Kidney glomerular epithelial cell (primary cell): ENCODE measurements around the gene NOTCH3.

ENCODE experiments used
- DNase-seq: peaks from one replicate; lab custom pipeline; 2025; lab: John Stamatoyannopoulos, UW

The NOTCH3 gene

DNA sequence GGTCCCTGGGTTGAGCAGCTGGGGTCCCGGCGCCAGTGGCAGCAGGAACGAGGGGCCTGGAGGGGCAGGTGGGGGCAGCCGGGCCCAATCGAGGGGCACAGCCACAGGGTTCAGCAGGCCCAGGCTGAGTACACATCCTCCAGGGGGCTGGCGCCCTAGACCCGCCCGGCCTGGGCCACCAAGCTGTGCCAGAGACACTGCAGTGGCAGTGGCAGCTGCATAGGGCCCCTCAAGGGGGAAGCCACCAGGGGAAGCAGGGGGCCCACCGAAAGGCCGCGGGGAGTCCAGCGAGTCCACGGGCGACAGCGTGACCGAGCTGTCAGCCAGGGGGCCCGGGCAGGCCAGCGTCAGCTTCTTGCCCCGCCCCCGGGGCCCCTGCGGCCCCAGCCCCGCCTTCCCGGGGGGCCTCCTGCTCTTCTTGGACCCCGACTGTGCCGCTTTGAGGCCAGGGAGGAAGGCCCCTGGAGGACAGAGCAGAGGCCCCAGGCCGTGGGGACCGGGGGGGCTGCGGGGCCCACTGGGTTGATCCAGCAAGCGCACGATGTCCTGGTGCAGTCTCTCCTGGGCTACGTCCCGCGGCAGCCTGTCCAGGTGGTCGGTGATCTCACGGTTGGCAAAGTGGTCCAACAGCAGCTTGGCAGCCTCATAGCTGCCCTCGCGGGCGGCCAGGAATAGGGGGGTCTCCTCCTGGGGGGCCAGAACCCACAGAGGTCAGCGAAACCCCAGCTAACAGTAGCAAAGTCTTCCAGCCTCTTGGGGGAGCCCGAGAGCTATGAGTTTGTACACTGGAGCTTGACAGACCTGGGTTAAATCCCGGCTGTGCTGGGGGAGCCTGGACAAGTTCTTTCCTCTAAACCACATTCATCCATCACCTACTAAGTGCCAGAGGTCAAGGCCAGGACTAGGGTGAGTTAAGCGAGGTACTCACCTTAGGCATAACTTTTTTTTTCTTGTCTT is 39.5 kb downstream of the NOTCH3 start:
- no peak for DNase-seq

DNA sequence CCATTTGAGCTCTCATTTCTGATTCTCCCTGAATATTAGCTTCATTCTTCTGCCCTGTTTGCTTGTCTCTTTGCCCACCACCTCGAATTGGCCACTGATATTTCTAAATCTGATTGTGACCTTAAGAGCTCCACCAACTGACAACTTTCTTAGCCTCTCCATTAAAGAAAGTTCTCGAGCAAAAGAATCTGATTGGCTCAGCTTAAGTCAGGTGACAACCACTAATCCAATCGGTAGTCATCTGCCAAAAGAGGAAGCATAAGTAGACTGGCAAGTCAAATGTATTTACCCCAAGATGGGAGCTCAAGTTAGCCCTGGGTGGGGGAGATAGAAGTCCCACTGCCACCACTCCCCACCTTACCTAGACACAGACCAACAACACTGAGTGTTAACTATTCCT is 41.5 kb downstream of the NOTCH3 start:
- no peak for DNase-seq

DNA sequence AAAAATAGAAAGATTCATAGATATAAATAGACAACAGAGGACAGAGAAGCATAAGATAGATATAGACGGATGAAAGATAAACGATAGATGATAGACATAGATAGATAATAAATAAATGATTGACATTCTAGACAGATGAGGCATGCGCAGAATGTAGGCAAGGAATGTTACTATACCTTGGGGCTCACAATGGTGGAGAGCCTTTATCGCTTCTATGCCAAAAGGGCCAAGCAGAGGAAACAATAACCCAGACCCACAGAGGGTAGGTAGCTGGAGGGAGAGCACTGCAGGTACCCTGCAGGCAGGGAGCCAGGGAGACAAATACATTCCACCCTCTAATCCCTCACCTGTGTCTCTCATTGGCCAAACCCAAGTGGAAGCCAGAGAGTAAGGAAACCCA is 44.4 kb downstream of the NOTCH3 start:
- no peak for DNase-seq

- no peak for DNase-seq
Observed at GRCh38 chr19:15155296-15155695, 45.5 kb downstream of the NOTCH3 start.

DNA sequence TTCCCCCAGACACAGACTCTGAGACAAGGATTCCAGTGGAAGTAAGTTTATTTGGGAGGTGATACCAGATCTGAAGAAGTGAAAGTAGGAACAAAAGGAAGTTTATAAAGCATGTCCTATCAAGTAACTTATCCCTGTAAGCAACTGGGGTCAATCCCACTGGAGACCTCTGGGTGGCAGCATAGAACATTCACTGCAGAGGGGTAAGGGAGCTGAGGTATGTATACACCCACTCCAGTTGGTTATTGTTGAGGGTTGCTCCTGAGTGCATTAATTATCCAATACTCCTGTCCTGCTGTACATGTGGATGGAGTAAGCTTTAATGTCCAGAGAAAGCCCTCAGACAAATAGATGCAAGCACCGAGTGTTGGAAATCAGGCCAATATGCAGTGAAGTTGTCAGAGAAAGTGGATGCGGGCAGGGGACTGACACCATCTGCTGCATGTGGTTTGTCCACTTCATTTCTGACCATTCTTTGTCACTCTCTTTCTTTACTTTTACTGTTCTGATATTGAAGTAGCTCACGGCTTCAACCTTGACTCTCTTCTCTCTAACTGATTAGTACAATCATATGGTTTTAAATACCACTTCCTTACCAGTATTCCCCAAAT is 46.7 kb downstream of the NOTCH3 start:
- DNase-seq, result peak; percentile 28

DNA sequence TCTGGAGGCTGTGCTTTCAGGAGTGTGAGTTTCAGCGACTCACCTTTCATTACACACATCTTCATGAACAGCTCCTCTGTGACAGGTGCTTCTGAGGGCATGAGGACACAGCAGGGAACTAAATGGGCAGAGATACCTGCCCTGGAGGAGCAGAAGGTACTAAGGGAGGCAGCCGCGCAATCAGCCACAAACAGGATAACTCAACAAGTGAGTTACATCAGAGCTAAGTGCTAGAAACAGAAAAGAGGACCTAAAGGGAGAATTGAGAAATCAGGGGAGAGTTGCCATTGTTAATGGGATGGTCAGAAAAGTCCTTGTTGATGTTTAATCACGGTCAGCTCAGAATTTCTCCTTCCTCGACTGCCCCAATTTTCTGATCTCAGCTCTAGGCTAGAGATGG is 51.1 kb downstream of the NOTCH3 start:
- no peak for DNase-seq

DNA sequence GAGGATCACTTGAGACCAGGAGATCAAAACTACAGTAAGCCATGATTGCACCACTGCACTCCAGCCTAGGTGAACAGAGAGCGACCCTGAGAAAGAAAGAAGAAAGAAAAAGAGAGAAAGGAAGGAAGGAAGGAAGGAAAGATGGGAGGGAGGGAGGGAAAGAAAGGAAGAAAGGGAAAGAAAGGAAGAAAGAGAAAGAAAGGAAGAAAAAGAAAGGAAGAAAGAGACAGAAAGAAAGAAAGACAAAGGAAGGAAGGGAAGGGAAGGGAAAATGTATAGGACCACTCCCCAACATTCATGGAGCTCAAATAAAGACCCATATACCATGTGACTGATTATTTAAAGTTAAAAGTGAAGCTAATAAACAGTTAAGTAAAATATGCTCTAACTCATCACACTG is 53.7 kb downstream of the NOTCH3 start:
- DNase-seq, result no peak

DNA sequence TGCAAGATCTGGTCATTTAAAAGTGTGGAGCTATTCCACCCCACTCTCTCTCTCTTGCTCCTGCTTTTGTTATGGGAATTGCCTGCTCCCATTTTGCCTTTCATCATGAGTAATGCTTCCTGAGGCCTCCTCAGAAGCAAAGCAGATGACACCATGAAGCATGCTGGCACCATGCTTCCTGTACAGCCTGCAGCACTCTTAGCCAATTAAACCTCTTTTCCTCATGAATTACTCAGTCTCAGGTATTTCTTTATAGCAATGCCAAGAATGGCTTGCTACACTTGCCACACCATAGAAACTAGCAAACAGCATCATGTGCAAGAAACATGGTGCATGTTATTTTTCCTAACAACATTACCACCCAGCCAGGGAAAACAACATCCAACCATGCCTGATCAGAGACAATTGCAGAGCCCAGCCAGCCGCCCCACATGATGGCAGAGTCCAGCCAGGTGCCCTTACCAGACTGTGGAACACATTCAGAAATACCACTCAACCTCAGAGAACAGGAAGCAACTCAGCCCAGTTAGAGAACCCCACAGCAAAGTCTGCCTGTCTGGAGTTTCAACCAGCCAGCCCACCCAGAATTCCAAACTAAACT is 56.6 kb downstream of the NOTCH3 start:
- no peak for DNase-seq

GRCh38 chr19:15142313-15142712 is 58.5 kb downstream of the NOTCH3 start:
- no peak for DNase-seq

- DNase-seq, result no peak
Observed at GRCh38 chr19:15141143-15141542, 59.7 kb downstream of the NOTCH3 start.

DNA sequence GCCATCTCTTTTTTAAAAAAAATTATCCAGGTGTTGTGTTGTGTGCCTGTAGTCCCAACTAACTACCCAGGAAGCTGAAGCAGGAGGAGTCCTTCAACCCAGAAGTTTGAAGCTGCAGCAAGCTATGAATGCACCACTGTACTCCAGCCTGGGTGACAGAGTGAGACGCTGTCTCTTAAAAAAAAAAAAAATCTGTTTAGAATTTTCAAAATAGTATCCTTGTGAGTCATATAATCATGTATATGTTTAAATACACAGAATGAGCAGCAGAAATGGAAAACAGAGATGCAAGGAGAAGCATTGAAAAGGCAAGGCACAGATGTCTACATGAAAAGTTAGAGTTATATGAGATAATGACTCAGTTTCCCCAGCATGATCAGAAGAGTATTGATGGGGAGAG is 62.4 kb downstream of the NOTCH3 start:
- no peak for DNase-seq

DNA sequence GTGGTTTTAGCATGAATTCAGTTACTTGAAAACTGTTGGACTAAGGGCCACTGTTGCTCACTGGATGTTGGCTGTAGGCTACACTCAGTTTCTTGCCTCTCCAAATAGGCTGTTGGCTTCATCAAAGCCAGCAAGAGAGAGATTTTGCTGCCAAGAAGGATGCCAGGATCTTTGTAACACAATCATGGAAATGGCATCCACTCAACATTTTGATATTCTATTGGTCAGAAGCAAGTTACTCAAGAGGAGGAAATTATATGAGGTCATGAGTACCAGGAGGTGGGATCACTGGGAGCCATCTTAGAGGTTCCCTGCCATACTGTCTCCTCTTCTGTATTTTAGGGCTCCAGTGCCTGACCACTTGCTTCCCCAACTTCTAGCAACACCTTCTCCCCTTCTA is 63.0 kb downstream of the NOTCH3 start:
- DNase-seq, result no peak

- no peak for DNase-seq
Observed at GRCh38 chr19:15136234-15136954, 64.4 kb downstream of the NOTCH3 start.

- no peak for DNase-seq
Observed at GRCh38 chr19:15129856-15130585, 70.8 kb downstream of the NOTCH3 start.

- no peak for DNase-seq
Observed at GRCh38 chr19:15128162-15128770, 72.5 kb downstream of the NOTCH3 start.

DNA sequence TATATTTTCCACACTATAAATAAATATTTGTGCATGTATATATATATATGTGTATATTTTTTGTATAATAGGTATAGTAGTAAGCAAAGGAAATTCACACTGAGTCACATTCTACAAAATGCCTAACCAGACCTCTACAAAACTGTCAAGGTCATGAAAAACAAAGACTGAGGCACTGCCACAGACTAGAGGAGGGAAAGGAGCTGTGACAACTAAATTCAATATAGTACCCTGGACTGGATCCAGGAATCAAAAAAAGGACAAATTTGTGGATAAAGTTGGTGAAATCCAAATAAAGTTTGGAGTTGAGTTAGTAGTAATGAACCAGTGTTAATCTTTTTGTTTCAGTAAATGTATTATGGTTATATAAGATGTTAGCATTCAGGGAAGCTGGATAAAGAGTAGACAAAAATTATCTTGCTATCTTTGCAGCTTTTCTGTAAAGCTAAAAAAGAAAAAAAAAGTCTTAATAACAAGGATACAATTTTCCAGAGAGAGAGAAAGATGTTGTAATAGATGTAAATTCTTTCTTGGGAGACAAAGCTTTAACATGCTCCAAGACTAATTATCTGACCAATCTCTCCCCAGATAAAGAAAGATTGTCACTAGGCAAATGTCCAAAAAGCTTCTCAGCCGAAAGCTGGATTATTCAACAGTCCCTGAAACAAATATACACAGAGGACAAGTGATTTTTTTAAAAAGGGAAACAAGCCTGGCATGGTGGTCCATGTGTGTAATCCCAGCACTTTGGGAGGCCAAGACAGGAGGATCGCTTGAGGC is 74.5 kb downstream of the NOTCH3 start:
- DNase-seq, result no peak

DNA sequence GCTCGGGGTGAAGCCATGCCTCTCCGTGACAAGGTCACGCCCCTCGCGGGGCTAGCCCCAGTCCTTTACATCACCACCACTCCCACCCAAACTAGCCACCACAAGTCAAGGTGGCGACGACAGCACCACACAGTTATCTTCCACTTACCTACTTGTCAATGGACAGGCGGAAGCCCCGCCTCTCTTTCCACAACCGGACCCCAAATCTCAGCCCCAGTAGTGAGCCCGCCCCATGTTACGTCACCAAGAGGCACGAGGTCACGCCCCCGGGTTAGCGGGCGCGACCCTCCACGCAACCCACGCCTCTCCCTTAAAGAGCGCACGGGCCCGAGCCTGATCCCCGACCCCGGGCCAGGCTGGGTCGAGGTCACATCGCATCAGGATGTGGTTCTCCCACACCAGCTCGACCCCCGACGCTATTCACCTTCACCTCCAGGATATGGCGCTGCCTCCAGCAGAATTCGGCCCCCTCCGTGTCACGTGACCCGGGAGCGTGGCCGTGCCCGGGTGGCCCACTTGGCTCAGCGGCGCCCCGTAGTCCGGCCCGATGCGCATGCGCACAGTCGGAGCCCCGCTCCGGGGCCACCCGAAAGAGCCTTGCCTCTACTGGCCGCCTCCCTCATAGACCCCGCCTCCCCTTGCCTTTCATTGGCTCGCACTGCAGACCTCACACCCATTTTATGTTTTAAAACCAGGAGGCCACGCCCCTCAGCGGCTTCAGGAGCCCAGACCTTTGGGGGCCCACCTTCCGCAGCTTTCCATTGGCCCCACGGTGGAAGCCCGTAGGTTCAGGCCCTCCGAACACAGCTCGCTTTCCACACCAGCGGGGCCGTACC is 75.3 kb downstream of the NOTCH3 start:
- peak; percentile 98 for DNase-seq

DNA sequence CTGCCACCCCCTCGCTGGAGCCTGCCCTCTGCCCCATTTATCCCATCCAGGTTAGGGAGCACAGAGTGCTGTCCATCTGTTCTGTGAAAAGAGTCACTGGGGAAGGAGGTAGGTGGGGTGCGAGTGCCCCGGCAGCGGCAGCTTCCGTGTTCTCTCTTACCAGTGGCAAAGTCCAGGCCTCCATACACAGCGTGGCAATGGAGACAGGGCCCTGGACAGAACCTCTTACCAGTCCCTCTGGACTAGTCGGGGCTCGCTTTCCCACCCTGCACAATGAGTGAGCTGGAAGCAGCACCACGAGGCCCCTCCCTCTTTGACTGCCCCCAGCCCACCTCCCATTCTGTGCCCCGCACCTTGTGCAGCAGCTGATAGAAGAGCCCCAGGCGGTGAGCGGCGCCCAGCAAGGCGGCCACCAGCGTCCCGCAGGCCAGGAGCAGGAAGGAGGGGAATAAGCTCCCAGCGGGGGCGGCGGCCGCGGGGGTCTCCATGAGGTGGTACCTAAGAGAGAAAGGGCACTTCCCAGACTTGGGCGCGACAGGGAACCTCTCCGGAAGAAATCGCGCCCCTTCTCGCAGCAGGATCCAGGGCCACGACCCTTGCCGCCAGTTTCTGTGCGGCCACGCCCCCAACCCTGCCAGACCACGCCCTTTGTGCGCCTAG is 76.1 kb downstream of the NOTCH3 start:
- DNase-seq, result no peak

DNA sequence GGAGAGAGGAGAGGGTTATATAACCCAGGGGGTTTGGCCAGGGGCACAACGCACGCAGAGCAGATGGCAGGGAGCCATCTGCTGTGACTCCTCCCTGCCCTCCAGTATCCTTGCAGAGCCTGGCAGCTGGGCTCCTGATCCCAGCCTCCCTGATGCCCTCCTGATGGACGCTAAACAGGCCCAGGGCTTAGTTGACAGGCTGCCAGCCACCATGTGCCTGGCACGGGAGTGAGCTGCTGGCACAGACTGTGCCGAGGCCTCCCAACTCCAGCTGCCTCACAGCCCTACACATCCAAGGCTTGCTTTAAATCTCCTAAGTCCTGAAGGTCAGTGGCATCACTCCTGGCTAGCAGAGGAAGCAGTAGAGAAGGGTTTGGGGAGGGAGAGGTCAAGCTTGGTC is 76.9 kb downstream of the NOTCH3 start:
- no peak for DNase-seq
